Globus pallidus (tissue), 1 donor: ENCODE results near the gene PHKA2.

Experiments
- DNase-seq: peaks from one replicate; pipeline ENCODE4 v3.0.0-alpha.2; 2015; ENCODE audit warnings: low spot score

The PHKA2 gene

DNA sequence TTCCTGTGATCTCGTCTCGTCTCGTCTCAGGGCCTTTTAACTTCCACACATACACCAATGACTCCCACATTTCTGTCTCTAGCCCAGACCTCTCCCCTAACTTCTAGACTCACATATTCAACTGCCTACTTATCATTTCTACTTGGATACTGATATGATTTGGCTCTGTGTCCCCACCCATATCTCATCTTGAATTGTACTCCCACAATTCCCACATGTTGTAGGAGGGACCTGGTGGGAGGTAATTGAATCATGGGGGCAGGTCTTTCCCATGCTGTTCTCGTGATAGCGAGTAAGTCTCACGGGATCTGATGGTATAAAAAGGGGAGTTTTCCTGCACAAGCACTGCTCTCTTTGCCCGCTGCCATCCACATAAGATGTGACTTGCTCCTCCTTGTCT lies 8.9 kb downstream of the PHKA2 start:
- no peak for DNase-seq

DNA sequence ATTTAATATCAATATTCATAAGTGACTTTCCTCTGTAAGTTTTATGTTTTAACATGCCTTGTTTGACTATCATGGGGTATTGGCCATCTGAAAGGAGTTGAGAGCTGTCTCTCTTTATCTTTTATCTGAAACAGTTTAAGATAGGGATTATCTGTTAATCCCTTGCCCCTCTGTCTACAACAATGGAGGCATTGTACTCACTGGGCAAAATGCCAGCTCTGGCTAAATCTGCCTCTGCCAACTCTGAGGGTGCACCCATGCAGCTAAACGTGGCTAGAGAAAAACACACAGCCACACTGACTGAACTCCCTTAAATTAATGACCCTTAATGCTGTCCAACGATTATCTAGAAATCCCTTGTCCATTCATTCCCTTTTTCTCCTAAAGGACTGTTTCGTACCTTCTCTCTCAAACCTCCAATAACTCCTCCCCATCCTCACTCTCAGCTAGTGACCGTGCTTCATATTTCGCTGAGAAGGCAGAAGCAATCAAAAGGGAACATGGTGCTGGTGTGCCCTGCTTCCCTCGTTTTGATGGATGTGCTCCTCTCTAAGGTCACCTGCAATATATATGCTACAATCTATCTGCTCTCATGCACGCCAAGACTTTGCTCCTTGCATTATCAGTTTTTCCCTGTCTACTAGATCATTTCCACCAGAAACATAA lies 10.3 kb downstream of the PHKA2 start:
- peak; percentile 46 for DNase-seq

DNA sequence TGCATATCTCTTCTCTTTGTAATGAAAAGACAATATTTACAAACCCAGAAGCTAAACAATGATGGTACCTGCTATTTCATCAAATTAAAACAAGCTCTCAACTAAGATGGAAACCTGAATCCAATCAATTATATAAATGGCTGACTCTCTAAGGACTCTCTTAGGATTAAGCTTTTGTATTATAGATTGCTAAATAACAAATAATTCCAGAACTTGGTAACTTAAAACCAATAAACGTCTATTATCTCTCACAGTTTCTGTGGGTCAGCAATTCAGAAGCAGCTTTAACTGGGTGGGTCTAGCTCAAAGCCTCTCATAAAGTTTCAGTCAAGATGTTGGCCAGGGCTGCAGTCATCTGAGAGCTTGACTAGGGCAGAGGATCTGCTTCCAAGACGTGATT lies 12.4 kb downstream of the PHKA2 start:
- no peak for DNase-seq

DNA sequence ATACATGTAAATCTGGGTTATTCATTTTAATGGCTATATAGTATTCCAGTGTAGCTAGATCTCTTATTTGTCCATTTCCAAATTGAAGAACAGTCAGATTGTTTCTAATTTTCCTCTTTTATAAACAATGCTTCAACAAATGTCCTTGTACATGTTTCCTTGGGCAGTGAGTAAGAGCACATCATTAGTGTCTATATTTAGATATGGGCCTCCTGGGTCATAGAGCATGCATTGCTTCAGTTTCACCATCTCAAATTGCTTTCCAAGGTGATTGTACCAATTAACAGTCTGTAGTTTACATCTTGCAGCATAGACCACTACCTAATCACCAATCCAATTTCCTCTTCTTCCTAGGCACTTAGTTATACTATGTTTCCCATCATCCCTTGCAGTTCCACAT lies 13.4 kb downstream of the PHKA2 start:
- DNase-seq: no peak

DNA sequence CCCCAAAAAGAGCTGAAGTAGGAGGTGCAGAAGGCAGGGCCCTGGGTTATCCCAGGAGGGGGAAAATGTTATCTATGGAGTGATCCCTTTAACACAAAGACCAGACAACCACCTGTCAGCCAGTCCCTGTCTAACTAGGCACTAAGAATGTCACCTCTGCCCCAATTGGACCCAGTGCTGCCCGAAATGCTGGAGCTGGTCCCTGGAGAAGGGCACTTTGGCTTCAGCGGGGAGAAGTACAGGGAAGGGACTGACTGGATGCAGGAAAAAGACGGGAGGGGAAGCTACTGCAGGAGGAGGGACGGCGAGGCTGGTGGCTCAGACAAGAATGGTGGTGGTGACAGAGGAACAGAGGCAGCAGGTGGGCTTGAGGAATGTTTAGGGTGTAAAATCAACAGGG lies 17.3 kb downstream of the PHKA2 start:
- DNase-seq: no peak

DNA sequence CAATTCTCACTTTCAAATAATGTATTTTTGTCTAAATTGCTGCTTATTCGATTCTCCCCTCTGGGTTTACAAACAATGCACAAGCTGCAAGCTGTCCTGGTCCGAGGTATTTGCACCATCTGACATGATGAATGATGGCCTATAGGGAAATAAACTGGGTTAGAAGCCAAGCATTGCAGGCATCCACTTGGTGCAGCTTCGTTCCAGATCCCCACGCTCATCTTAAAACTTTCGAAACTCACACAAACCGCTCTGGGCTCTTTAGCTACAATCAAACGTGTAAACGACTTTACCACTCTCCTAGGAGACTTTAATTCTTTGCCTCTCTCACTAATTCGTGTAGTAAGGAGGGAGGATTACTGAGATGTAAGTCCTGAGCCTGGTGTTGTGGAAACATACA lies 19.0 kb downstream of the PHKA2 start:
- no peak for DNase-seq

DNA sequence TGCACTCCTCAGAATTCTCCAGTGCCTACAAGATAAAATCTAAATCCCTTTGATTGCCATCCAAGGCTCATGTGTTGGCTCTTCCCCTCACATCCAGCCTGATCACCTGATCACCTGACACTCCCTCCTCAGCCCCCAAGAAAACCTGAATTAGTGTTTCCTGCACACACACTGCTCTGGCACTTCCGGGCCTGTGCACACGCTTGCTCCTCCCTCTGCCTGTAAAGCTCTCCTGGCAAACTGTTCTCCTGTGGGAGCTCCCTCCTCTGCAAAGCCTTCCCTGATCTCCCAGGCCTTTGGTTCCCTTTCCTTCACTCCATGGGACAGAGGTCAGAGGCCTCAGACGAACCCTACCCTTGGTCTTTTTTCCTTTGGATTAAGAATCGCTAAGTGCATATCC lies 19.9 kb downstream of the PHKA2 start:
- no peak for DNase-seq

DNA sequence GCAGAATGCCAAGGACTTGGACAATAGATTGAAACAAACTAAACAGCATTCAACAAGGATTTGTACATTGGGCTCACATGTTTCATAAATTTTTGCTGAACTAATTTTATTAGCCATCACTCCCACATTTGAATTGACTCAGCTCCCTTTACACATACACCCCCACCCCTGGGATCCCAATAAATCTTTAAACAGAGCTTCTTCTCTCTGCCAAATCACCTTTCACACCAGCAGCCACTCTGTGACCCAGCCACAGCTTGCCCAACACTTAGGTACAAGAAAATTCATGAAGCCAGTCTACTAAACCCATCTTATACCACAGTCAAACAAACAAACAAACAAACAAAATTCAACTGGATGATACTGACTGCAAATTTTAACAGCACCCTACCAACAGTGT lies 21.6 kb downstream of the PHKA2 start:
- no peak for DNase-seq

DNA sequence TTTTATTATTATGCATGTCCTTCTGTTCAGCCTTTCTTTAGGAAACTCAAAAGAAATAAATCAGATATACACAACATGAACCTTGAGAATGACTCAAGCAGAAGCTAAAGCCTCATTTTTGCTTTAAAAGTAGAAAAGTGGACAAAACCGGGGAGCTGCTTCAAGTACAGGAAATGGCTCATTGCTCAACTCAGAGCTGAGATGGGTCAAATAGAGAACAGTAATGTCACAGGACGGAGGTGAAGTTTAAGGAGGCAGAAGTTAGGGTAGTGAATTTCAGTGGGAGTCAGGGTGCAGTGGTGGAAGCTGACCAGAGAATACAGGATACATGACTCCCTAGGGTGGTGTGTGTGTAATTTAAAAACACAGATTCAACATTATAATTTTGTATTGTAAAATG lies 22.2 kb downstream of the PHKA2 start:
- no peak for DNase-seq

DNA sequence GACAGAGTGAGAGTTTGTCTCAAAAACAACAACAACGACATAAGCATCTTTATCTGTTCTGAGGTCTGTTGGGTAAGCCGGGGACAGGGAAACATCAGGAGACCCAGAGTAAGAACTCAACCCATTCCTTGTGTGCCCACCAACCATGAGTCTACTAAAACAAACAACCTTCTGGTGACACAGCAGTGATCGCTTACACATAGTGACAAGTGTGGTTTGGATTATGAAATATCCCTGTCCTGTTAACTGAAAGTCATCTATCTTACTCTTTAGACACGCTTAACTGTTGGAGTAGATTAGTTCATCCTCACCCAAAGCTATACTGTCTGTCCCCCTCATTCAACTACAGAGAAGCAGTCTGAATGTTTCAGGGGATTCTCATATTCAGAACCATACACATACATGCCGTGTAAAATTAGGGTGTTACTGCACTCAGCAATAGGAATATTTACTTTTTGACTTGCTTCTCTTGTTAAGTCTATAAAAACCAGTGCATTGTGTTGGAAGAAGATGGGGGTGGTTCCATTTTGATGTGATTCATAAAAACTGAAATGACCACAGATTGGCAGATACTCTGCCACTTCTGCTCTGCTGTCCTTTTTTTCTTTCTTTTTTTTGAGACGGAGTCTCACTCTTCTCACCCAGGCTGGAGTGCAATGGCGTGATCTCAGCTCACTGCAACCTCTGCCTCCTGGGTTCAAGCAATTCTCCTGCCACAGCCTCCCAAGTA lies 27.4 kb downstream of the PHKA2 start:
- no peak for DNase-seq

DNA sequence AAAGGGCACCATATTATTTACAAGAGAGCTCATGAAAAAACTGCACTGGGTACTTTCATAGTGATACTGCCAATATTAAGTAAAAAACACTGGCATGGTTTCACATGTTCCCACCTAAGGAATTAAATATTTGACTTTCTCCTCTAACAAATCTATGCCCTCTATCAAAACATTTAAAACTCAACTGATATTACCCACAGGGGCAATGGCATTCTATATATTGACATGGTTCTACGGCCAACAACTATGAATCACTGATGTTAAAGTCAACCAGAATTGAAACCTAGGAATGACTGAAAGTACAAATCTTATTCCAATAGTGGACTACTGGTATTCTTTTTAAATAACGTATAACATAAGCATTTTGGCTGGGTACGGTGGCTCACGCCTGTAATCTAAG lies 28.2 kb downstream of the PHKA2 start:
- DNase-seq: no peak

DNA sequence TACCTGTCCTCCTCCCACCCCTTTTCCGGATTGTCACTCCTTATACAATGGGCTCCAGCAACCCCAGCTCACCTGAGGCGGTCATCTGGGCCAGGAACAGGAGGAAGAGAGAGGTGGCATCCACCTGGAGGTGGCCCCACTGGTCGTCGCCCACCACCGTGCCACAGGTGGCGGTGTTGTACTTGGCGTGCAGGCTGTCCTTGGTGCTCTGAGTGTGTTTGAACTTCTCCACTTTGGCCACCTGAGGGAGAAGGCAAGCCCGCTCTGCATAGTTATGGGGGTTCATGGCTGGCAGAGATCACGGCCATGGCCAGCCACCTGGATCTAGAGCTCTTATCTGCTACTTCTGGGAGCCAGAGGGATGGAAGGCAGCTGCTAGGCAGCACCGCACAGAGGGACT lies 32.9 kb downstream of the PHKA2 start:
- DNase-seq: no peak

DNA sequence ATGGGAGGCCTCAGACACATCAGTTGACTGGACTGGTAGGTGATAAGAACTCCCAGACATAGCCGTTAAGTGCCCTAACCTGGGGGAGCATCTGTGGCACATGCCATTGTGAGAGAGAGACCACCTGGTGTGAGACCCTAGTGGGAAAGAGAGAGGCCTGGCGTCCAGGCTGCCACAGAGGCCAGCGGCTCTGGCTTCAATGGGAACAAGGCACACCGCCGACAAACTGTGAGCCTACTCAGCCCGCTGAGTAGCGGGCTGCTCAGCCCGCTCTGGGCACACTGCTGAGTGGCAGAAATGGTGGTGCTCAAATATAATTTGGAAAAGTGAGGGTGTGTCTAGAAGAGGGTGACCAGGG lies 34.0 kb downstream of the PHKA2 start:
- DNase-seq: no peak

DNA sequence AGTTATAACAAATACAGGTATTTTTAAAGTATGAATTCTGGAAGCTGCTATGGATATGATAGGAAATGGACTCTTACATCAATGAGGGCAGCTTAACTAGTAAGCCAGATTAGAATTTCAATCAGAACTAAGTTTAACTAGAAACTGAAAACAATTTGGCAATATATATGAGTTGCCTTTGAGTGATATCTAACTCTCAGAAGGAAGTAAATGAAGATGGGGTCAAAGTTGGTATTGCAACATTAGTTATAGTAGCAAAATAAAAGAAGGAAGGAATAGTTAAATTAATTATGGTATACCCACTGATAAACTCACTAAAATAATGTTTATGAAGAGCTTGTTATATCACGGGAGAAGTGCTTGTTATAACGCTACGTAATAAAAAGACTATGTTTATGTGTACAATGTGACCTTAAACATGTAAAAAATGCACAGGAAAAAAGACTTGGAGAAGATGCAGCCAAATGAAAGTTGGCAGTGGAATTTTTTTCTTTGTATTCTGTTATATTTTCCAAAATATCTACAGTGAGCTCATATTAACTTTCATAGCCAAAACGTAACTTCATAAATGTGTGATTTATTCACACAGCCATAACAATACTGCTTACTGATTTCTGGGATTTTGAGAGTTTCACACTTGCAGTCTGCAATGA lies 34.5 kb downstream of the PHKA2 start:
- DNase-seq: no peak

DNA sequence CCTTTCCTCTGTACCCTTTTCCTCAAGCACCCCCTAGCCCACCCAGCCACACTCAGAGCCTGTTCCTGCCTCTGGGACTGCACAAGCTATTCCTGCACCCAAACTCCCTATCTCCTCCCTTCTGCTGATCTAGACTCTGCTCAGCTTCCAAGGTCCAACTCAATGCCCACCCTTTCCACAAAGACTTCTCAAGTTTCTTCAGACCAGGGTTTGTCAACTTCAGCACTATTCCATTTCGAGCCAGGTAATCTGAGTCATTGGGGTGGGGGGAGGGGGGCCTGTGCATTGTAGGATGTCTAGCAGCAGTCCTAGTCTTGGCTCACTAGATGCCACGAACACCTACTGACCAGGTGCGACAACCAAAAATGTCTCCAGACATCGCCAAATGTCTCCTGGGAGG lies 37.3 kb downstream of the PHKA2 start:
- DNase-seq: no peak

DNA sequence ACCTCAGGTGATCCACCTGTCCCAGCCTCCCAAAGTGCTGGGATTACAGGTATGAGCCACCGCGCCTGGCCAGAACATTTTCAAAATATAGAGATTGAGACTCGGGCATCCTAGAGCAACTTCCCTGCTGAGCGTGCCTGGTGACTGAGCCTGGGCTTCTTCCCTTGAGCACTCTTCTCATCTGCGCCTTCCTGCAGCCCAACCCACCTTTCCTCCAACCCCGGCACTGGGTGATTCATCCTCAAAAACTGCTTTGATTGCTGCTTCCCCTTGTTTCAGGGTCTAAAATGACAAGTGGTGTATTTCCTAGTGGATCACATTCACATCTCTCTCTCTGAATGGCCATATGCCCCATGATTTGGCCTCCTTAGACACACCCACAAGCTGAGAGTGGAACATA lies 37.8 kb downstream of the PHKA2 start:
- no peak for DNase-seq

DNA sequence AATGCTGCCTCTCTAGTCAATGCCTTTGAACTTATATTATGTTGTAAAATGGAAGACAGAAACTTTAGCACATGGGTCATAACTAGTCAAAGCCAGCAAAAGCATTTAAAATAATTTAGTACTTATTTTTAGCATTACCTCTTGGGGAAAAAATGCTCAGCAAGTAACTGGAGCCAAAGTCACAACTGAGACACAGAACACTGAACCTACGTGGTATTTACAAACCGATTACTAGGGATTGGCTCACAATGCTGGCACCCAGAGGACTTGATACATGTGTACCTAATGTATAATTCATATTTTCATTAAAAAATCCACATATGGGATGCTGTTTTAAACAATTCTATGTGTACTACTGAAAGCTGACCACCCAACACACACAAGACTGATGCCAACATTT lies 38.4 kb downstream of the PHKA2 start:
- DNase-seq: no peak

DNA sequence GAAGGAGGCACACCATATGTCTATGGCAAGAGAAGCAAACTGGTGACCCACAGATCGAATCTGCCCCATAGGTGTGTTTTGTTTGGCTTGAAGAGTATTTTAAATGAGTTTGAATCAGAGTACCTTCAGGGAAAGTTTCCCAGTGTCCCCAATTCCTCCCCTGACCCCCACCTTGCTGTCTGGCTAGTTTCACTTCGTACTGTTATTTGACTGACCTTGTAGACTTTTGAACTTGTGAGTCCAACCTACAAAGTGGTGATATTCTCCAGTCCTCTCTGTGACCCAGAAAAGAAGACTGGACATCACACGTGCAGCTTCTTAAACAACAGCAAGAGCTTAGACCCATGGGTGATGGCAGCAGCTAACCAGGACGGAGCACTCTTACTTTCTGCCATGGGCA lies 39.4 kb downstream of the PHKA2 start:
- DNase-seq: no peak

DNA sequence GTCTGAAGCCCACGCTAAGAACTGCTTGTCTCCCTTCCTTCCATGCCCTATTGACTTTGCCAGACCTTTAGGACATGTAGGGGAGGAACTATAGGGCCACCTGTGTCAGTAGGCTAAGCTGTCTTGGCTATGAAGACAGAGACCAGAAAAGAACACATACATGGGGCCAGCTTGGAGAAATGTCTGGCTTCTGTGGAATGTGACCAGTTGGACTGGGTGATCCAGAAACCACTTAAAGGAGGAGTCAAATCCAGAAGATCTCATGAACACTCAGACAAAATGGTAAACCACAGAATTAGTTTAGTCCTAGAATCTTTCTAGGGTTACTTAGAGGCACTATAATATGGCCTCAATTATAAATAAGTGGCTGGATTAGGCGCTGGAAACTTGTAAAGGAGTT lies 42.0 kb downstream of the PHKA2 start:
- DNase-seq: no peak

DNA sequence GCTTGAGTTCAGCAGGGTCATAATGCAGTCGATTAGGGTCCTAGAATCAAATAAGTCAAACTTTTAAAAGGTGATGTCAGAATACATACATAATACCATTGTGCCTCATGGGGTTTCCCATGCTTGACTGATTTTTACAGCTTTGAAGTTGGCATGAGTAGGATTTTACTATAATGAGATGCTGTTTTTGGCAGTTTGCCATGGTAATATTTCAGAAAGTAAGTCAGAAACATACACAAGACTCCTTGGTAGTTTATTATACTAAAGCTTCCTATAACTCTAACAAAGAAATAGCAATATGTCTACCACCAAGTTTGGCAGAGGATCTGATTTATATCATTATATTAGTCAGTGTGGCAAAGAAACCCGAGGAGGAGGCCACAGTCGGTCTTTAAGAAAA lies 45.2 kb downstream of the PHKA2 start:
- no peak for DNase-seq

DNA sequence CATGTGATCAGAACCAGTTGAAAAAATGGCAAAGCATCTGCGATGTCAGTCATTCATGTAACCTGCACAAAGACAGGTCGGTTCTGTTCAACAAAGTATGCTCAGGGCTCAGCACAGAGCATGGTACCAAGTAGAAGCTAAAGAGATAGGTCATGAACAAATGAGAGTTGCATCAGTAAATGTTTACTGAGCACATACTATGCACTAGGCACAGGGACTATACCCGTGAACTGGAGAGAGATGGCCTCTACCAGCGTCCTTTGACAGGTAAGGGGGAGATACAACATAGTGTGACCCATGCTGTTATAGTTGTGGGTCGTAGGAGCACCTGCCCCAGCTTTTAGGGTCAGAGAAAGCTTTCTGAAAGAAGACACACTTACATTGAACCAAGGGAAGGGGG lies 46.7 kb downstream of the PHKA2 start:
- DNase-seq: no peak

DNA sequence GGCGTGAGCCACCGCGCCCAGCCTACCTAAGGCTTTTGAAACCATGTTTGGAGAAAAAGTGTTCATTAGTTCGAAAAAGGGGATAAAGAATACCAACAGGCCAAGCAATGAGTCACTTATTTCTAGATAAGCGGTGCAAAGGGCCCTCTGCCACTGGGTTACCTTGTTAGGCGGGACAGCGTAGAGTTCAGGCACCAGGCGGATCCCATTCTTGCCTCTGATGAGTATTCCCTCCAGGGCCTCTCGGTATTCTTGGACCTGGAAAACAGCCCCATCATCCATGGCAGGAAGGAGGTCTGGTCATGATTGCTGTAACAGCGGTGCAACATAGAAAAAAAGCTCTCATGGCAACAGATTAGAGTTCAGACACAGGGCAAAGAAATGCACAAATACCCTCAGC lies 48.0 kb downstream of the PHKA2 start:
- DNase-seq: no peak

DNA sequence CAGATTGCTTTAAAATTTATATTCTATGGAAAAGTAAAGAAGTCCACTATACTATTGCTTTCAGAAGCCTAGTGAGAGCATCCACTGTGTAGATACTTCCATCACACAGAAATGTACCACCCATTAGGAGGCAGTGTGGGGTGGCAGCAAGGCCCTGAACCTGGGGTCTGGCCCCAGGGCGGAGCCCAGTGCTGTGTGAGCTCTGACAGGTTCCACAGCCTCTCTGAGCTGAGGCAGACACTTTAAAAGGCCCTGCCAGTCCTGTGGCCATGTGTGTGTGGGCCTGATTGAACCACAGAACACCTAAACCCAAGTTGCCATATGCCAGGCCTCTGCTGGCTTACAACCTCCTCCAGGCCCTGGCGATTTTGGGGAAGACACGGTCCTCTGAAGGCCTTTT lies 49.2 kb downstream of the PHKA2 start:
- no peak for DNase-seq

DNA sequence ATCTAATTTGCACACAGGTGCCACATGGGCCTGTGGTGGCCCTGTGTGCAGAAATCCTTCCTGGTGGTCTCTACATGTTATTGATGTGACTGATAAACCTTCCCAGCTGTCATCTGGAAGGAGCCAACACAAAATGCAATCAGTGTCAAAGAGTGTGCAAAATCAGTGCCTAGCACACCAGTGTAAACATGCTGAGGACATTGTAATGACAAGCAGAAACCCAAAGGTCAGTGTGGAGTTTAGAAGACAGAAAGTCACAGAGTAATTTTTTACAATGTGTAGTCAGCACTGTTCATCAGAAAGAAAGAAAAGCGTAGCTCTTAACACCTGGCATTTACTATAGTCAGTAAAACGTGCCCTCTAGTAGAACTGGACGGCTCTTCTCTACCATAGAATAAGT lies 50.3 kb downstream of the PHKA2 start:
- DNase-seq: no peak
